T-helper 9 cell (primary cell): Measurements from ENCODE around the gene ACADSB.

Experiments used
- DNase-seq: peaks from one replicate; pipeline ENCODE4 v3.0.0-alpha.2; 2020
- total RNA-seq, 2 donors: gene quantifications; one replicate each; lab custom pipeline; 2026; lab: John Stamatoyannopoulos, UW

Gene ACADSB
- total RNA-seq, result 36.2 to 59.0 reads per million in 2 donors

- DNase-seq, result peak; percentile 94
Observed at GRCh38 chr10:123008355-123009104, at the start of gene ACADSB, which contains the start of gene IKZF5. Gene ACADSB (plus strand): TSS chr10:123009006. CDS start chr10:123009030, 24 bp downstream. Gene IKZF5 (minus strand): TSS chr10:123008795. CDS start chr10:122998625, 10,170 bp downstream.

DNA sequence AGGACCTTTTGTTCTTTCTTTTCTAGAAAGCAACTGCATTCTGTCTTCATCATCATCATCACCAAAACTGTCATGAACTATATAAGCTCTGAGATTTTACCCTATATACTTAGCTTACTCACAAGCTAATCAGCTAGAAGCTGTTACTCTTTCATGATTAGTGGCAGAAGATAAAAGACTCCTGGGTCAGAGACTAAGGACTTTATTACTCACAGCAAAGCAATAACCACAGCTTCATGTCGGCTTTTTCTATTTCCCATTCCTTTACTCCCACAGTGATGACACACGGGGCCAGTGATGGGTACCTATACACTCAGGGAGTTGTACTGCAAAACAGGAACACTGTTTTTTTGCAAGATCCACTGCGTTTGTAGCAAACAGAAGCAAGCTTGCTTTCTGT lies 46.4 kb upstream of the ACADSB start:
- DNase-seq, result no peak

GRCh38 chr10:122966879-122967278 lies 41.9 kb upstream of the ACADSB start:
- DNase-seq, result no peak

GRCh38 chr10:122968698-122969097 lies 40.1 kb upstream of the ACADSB start:
- no peak for DNase-seq

- DNase-seq, result no peak
Observed at GRCh38 chr10:122974023-122974422, 34.8 kb upstream of the ACADSB start.

GRCh38 chr10:122974543-122975064 lies 34.2 kb upstream of the ACADSB start:
- no peak for DNase-seq

- DNase-seq, result peak; percentile 82
Observed at GRCh38 chr10:122980209-122981065, 28.4 kb upstream of the ACADSB start, which contains the start of gene PSTK. Gene PSTK (plus strand): TSS chr10:122980401. CDS start chr10:122980480, 79 bp downstream.

- no peak for DNase-seq
Observed at GRCh38 chr10:122981066-122981464, 27.7 kb upstream of the ACADSB start.

GRCh38 chr10:122983898-122984297 lies 24.9 kb upstream of the ACADSB start:
- no peak for DNase-seq

DNA sequence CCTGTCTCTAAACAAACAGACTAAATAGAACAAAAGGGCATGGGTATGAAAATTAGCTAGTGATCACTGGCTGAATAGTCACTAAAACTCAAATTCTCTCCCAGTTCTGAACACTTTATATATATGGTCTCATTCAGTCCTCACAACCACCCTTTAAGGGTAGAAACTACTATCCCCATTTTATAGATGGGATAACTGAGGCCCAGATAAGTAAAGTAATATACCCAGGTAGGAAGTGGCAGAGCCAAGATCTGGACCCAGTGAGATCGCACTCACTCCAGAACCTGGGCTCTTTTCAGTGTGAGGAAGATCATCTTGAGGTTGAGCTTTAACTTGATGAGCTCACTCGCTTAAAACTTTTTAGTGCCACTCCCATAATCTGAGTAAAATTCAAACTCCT lies 24.1 kb upstream of the ACADSB start:
- DNase-seq, result no peak

GRCh38 chr10:122986335-122986734 lies 22.5 kb upstream of the ACADSB start:
- no peak for DNase-seq

DNA sequence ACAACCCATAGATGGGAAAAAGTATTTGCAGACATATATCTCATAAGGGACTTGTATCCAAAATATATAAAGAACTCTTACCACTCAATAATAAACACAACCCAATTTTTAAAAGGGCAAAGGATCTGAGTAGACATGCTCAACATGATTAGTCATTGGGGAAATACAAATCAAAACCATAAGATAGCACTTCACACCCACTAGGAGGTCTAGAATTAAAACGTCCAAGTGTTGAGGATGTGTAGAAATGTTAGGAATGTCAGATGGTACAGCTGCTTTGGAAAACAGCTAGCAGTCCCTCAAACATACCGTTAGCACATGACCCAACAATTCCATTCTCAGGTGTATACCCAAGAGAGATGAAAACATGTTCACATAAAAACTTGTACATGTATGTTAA lies 20.3 kb upstream of the ACADSB start:
- no peak for DNase-seq

- DNase-seq, result no peak
Observed at GRCh38 chr10:122990278-122990677, 18.5 kb upstream of the ACADSB start.

- no peak for DNase-seq
Observed at GRCh38 chr10:122992031-122992585, 16.7 kb upstream of the ACADSB start.

DNA sequence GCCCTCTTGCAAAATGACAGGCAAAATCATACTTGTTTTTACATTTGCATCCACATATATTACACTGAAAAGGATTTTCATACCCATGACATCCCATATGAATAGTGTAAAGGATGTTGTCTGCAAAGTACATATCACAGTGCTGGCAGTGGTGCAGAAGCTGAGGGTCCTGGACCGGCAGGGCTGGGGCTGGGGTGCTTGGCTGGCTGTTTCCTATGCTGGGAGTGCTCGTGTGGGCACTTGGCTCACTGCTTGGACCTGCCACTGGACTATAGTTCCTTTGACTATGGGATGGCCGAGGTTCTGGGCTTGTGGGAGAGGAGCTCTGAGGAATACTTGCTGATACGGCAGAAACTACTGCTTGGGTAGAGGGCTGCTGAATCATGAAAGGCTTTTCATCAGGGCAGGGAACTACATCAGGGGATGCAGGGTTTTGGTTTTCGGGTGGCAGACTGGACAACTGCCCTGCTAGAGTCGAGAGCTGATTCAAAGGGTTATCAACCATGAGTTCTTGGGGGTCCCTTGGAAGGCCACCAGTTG lies 14.9 kb upstream of the ACADSB start:
- DNase-seq, result no peak

DNA sequence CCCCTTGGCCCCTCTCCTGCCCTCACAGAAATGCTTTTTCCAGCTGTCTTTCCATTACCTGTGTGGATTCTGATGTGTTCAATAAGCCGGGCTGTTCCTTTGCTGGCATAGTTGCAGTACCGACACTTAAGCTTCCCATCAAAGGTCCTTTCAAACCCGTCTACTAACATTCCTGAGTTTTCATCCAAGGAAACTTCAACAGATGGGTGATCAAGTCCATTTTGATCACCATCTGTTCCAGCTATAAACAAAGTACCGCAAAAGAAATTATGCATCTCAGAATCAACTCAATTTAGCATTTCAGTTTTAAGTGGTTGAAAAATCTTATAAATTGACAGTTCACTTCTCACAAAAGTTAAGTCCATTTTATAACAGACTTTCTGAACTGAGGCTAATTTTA lies 12.9 kb upstream of the ACADSB start:
- DNase-seq, result no peak

- no peak for DNase-seq
Observed at GRCh38 chr10:122997864-122998263, 10.9 kb upstream of the ACADSB start.

- DNase-seq, result no peak
Observed at GRCh38 chr10:122998360-122998917, 10.4 kb upstream of the ACADSB start.

GRCh38 chr10:122998934-122999333 lies 9.9 kb upstream of the ACADSB start:
- DNase-seq, result no peak

GRCh38 chr10:122999347-122999746 lies 9.5 kb upstream of the ACADSB start:
- no peak for DNase-seq

- DNase-seq, result no peak
Observed at GRCh38 chr10:123000155-123000554, 8.7 kb upstream of the ACADSB start.

- no peak for DNase-seq
Observed at GRCh38 chr10:123001370-123001769, 7.4 kb upstream of the ACADSB start.
